LNCaP clone FGC (cell line): ENCODE results near the gene CSGALNACT2.
"Not testable (repeated sequence)": the region's sequence is repeated elsewhere in the genome, so short reads cannot be mapped to it uniquely, and the experiment has no call there.

ENCODE experiments used
- DNase-seq: peaks from one replicate; pipeline ENCODE4 v3.0.0-alpha.2; 2011; ENCODE audit warnings: low read depth
- H3K4me3 ChIP-seq: 2 replicates; pipeline ENCODE4 v1.5.1; 2011; ENCODE audit warnings: mild to moderate bottlenecking, low read depth, low read length, control low read depth
- CTCF ChIP-seq: IDR thresholded peaks from 2 replicates; pipeline ENCODE4 v1.5.1; 2012; ENCODE audit warnings: mild to moderate bottlenecking; ENCODE audit not compliant: control insufficient read depth, insufficient read depth; ENCODE audit errors: extremely low read depth

CSGALNACT2 gene

GRCh38 chr10:43135656-43136055 is 2.6 kb upstream of the CSGALNACT2 start:
- no peak for DNase-seq
- H3K4me3 ChIP-seq = no peak overlapping the region

GRCh38 chr10:43136432-43136831 is 1.8 kb upstream of the CSGALNACT2 start:
- no peak for TF ChIP-seq CTCF
- no peak for DNase-seq
- no peak overlapping the region for H3K4me3 ChIP-seq

More at GRCh38 chr10:43135656-43136055, 2.6 kb upstream of the CSGALNACT2 start:
- TF ChIP-seq CTCF = no peak

GRCh38 chr10:43136995-43137716 is 1.1 kb upstream of the CSGALNACT2 start:
- H3K4me3 ChIP-seq = peak overlapping the region; percentile 68
- TF ChIP-seq CTCF = no peak
- DNase-seq = no peak

- no peak for DNase-seq
- no peak for TF ChIP-seq CTCF
- H3K4me3 ChIP-seq = peak overlapping the region; percentile 68
Measured at GRCh38 chr10:43137717-43138020, 576 bp upstream of the CSGALNACT2 start.

- H3K4me3 ChIP-seq = peak overlapping the region; percentile 68
- DNase-seq = no peak
- no peak for TF ChIP-seq CTCF
Measured at GRCh38 chr10:43138757-43139241, 554 bp downstream of the CSGALNACT2 start.

- TF ChIP-seq CTCF = no peak
- H3K4me3 ChIP-seq = no peak overlapping the region
- no peak for DNase-seq
Measured at GRCh38 chr10:43141421-43141820, 3.2 kb downstream of the CSGALNACT2 start.

GRCh38 chr10:43145311-43145710 is 7.1 kb downstream of the CSGALNACT2 start:
- TF ChIP-seq CTCF = no peak
- no peak for DNase-seq
- no peak overlapping the region for H3K4me3 ChIP-seq

GRCh38 chr10:43145936-43146335 is 7.7 kb downstream of the CSGALNACT2 start:
- not testable (repeated sequence) for DNase-seq, H3K4me3 ChIP-seq
